GM10248 (cell line): Measurements from ENCODE around the gene ASB6.

ENCODE experiments used
- CTCF ChIA-PET: fragments of 300-600 bp; sonication (Branson Sonifier 250); formaldehyde crosslinking; extraction: SDS; loops from one replicate; lab custom pipeline; 2021; ENCODE audit warnings: antibody characterized with exemption; lab: Yijun Ruan, JAX
- POLR2A ChIA-PET: fragments of 350-650 bp; sonication (Branson Sonifier 250); formaldehyde crosslinking; extraction: SDS; loops from one replicate; lab custom pipeline; 2020; ENCODE audit warnings: antibody characterized with exemption; lab: Yijun Ruan, JAX
- DNase-seq: peaks from one replicate; pipeline ENCODE4 v3.0.0; 2012; ENCODE audit errors: extremely low spot score
- CTCF ChIP-seq: IDR thresholded peaks from 2 replicates; pipeline ENCODE4 v1.5.1; 2012; ENCODE audit warnings: mild to moderate bottlenecking, low read depth; ENCODE audit errors: extremely low read depth, missing control alignments, control extremely low read depth

Gene ASB6

GRCh38 chr9:129682381-129682780 lies 40.4 kb upstream of the ASB6 start:
- ChIA-PET POLR2A (no interaction called here), CTCF (interaction anchor here (1.5 kb wide), 1 partner anchor 45 kb away, joined by 3 read pairs; no protein-coding TSS in a partner anchor)
- no peak for DNase-seq
- no peak for TF ChIP-seq CTCF

DNA sequence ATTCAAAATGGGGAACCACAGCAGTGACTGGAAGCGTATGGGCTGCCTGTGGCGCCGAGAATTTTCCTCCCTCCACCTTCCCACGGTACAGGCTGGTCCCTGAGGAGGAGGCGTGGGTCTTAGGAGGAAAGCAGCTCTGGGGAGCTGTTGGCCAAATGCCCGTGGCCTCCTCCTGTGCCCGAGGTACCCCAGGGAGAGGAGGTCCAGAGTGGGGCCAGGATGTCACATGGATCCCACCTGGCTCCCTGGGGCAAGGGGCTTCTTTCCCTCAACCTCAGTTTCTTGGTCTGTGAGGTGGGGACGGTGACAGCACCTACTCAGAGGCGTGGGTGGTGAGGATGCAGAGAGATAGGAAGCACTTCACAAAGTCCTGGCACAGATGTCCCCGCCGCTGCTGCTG lies 40.0 kb upstream of the ASB6 start:
- ChIA-PET CTCF (interaction anchor here (1.5 kb wide), 1 partner anchor 45 kb away, joined by 3 read pairs; no protein-coding TSS in a partner anchor), POLR2A (no interaction called here)
- TF ChIP-seq CTCF, result no peak
- no peak for DNase-seq

GRCh38 chr9:129679537-129679936 lies 37.6 kb upstream of the ASB6 start:
- ChIA-PET POLR2A (no interaction called here), CTCF (interaction anchor here (1.3 kb wide), 1 partner anchor 106 kb away, joined by 3 read pairs; no protein-coding TSS in a partner anchor)
- TF ChIP-seq CTCF, result no peak
- DNase-seq, result no peak

DNA sequence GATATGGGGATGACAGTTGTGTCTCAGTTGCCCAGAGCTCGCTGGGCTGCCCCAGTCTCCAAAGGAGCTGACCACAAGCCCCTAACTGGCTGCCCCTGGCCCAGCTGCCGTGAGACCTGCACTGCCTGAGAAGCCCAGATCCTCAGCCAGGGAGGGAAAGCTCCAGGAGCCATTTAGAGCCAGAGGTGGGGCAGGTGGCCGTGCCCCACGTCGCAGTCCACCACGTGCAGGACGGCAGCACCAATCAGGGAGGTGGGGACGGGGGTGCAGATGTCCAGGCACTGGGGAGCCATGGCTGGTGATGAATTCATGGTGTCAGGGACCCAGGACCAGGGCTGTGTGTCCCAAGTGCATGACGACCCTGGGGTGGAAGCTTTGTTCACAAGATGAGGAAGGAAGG lies 36.9 kb upstream of the ASB6 start:
- ChIA-PET POLR2A (no interaction called here), CTCF (interaction anchor here (1.3 to 1.6 kb wide), 2 partner anchors 15 to 107 kb away, joined by 3 read pairs; no protein-coding TSS in a partner anchor)
- DNase-seq, result no peak

GRCh38 chr9:129677456-129677855 lies 35.5 kb upstream of the ASB6 start:
- ChIA-PET POLR2A (no interaction called here), CTCF (interaction anchor here (1.6 kb wide), 1 partner anchor 16 kb away, joined by 3 read pairs; no protein-coding TSS in a partner anchor)
- no peak for DNase-seq
- TF ChIP-seq CTCF, result no peak

More for the DNA sequence above, 36.9 kb upstream of the ASB6 start:
- TF ChIP-seq CTCF, result no peak

DNA sequence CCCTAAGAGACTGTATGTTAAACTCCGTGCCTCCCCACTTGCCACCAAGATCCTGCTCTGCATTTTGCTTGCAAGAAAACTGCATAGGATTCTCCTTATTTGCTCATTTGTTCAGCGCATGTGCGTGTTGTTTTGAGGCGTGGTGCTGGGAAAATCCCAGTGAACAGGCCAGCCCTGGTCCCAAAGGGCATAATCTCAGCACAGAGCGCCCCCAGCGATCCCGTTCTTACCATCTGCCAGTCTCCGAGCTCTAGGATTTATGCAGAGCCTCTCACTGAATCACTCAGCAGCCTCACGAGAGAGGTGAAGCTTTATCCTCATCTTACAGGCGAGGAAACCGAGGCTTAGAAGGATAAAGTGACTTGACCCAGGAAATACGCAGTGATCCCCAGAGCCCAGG lies 35.0 kb upstream of the ASB6 start:
- TF ChIP-seq CTCF, result no peak
- ChIA-PET POLR2A (no interaction called here), CTCF (interaction anchor here (2.9 kb wide), 1 partner anchor 49 kb away, joined by 10 read pairs; no protein-coding TSS in a partner anchor)
- no peak for DNase-seq
